HEK293 (cell line): ENCODE results near the gene UCK1.

Source experiments
- AEBP2 ChIP-seq: fragments of 450-650 bp; formaldehyde crosslinking; IDR thresholded peaks from 2 replicates; pipeline ENCODE4 v1.5.1; 2016; ENCODE audit warnings: missing biosample characterization, missing genetic modification characterization, borderline replicate concordance
- BCL11B ChIP-seq: fragments of 450-650 bp; formaldehyde crosslinking; IDR thresholded peaks from 2 replicates; pipeline ENCODE4 v1.5.1; 2016; ENCODE audit warnings: low read depth, missing biosample characterization, missing genetic modification characterization
- CTCF ChIP-seq: fragments of 450-650 bp; formaldehyde crosslinking; IDR thresholded peaks from 2 replicates; pipeline ENCODE4 v1.5.1; 2016; ENCODE audit warnings: missing biosample characterization, missing genetic modification characterization
- EGR2 ChIP-seq: fragments of 450-650 bp; formaldehyde crosslinking; IDR thresholded peaks from 2 replicates; pipeline ENCODE4 v1.5.1; 2016; ENCODE audit warnings: low read depth, missing biosample characterization, missing genetic modification characterization
- KLF16 ChIP-seq: fragments of 450-650 bp; formaldehyde crosslinking; IDR thresholded peaks from 2 replicates; pipeline ENCODE4 v1.5.1; 2017; ENCODE audit warnings: missing biosample characterization, missing genetic modification characterization
- MYNN ChIP-seq: fragments of 450-650 bp; formaldehyde crosslinking; IDR thresholded peaks from 2 replicates; pipeline ENCODE4 v1.5.1; 2016; ENCODE audit warnings: missing biosample characterization, missing genetic modification characterization, borderline replicate concordance
- PBX3 ChIP-seq: sonication (generic); formaldehyde crosslinking; IDR thresholded peaks from 2 replicates; pipeline ENCODE4 v1.8.1; 2022; ENCODE audit warnings: mild to moderate bottlenecking, moderate library complexity, missing genetic modification reagents
- REST ChIP-seq: fragments of 450-650 bp; formaldehyde crosslinking; IDR thresholded peaks from 2 replicates; pipeline ENCODE4 v1.5.1; 2016; ENCODE audit warnings: missing biosample characterization, missing genetic modification characterization
- ZBTB26 ChIP-seq: fragments of 450-650 bp; formaldehyde crosslinking; optimal IDR thresholded peaks from 2 replicates; pipeline ENCODE3; 2016; ENCODE audit warnings: missing biosample characterization, mild to moderate bottlenecking, missing genetic modification characterization
- ZBTB8A ChIP-seq: fragments of 450-650 bp; formaldehyde crosslinking; IDR thresholded peaks from 2 replicates; pipeline ENCODE4 v1.5.1; 2016; ENCODE audit warnings: missing biosample characterization, missing genetic modification characterization
- ZFP3 ChIP-seq: fragments of 450-650 bp; formaldehyde crosslinking; IDR thresholded peaks from 2 replicates; pipeline ENCODE4 v1.5.1; 2016; ENCODE audit warnings: low read depth, missing biosample characterization, missing genetic modification characterization
- ZNF112 ChIP-seq: fragments of 450-650 bp; formaldehyde crosslinking; IDR thresholded peaks from 2 replicates; pipeline ENCODE4 v1.5.0; 2017; ENCODE audit warnings: missing biosample characterization, missing genetic modification characterization
- ZNF114 ChIP-seq: fragments of 450-650 bp; formaldehyde crosslinking; IDR thresholded peaks from 2 replicates; pipeline ENCODE4 v1.5.0; 2017; ENCODE audit warnings: missing biosample characterization, missing genetic modification characterization
- ZNF138 ChIP-seq: fragments of 450-650 bp; formaldehyde crosslinking; IDR thresholded peaks from 2 replicates; pipeline ENCODE4 v1.5.1; 2016; ENCODE audit warnings: missing biosample characterization, missing genetic modification characterization, borderline replicate concordance
- ZNF155 ChIP-seq: fragments of 450-650 bp; formaldehyde crosslinking; IDR thresholded peaks from 2 replicates; pipeline ENCODE4 v1.5.1; 2016; ENCODE audit warnings: missing biosample characterization, missing genetic modification characterization
- ZNF214 ChIP-seq: fragments of 450-650 bp; formaldehyde crosslinking; IDR thresholded peaks from 2 replicates; pipeline ENCODE4 v1.5.1; 2017; ENCODE audit warnings: missing biosample characterization, mild to moderate bottlenecking, missing genetic modification characterization, borderline replicate concordance
- ZNF23 ChIP-seq: fragments of 450-650 bp; formaldehyde crosslinking; IDR thresholded peaks from 2 replicates; pipeline ENCODE4 v1.5.1; 2016; ENCODE audit warnings: missing biosample characterization, missing genetic modification characterization, borderline replicate concordance
- ZNF292 ChIP-seq: fragments of 450-650 bp; formaldehyde crosslinking; IDR thresholded peaks from 2 replicates; pipeline ENCODE4 v1.5.1; 2016; ENCODE audit warnings: low read depth, missing biosample characterization, missing genetic modification characterization, borderline replicate concordance
- ZNF404 ChIP-seq: fragments of 450-650 bp; formaldehyde crosslinking; IDR thresholded peaks from 2 replicates; pipeline ENCODE4 v1.5.1; 2017; ENCODE audit warnings: missing biosample characterization, missing genetic modification characterization
- ZNF530 ChIP-seq: fragments of 450-650 bp; formaldehyde crosslinking; IDR thresholded peaks from 2 replicates; pipeline ENCODE4 v1.5.1; 2016; ENCODE audit warnings: low read depth, missing biosample characterization, missing genetic modification characterization
- ZNF585B ChIP-seq: fragments of 450-650 bp; formaldehyde crosslinking; IDR thresholded peaks from 2 replicates; pipeline ENCODE4 v1.5.1; 2016; ENCODE audit warnings: missing biosample characterization, missing genetic modification characterization
- ZNF610 ChIP-seq: fragments of 450-650 bp; formaldehyde crosslinking; IDR thresholded peaks from 2 replicates; pipeline ENCODE4 v1.5.1; 2016; ENCODE audit warnings: missing biosample characterization, missing genetic modification characterization, borderline replicate concordance
- ZNF645 ChIP-seq: fragments of 450-650 bp; formaldehyde crosslinking; IDR thresholded peaks from 2 replicates; pipeline ENCODE4; 2016; ENCODE audit warnings: missing biosample characterization, missing genetic modification characterization
- ZNF701 ChIP-seq: fragments of 450-650 bp; formaldehyde crosslinking; IDR thresholded peaks from 2 replicates; pipeline ENCODE4 v1.5.1; 2016; ENCODE audit warnings: missing biosample characterization, missing genetic modification characterization
- ZNF768 ChIP-seq: fragments of 450-650 bp; formaldehyde crosslinking; IDR thresholded peaks from 2 replicates; pipeline ENCODE4 v1.5.1; 2018; ENCODE audit warnings: missing biosample characterization, mild to moderate bottlenecking, missing genetic modification characterization

Gene UCK1

GRCh38 chr9:131502781-131503625 lies 28.1 kb downstream of the UCK1 start, which contains the start of gene POMT1 (continued):
- TF ChIP-seq ZNF645 (tag by site-specific recombination) (no peak), ZNF292 (no peak), ZNF214 (tag by site-specific recombination) (no peak), ZNF610 (no peak), ZNF23 (tag by site-specific recombination) (no peak), ZNF585B (tag by site-specific recombination) (no peak), EGR2 (peak; percentile 91), AEBP2 (tag by site-specific recombination) (no peak), REST (tag by site-specific recombination) (no peak), ZBTB8A (tag by site-specific recombination) (peak; percentile 56), ZNF112 (tag by site-specific recombination) (no peak), ZNF138 (tag by site-specific recombination) (no peak), ZNF114 (tag by site-specific recombination) (no peak), ZNF768 (tag by site-specific recombination) (no peak), KLF16 (peak; percentile 99), CTCF (tag by site-specific recombination) (peak; percentile 26; the same call in 1 of the 2 replicates), MYNN (tag by site-specific recombination) (no peak), ZBTB26 (tag by site-specific recombination) (peak; percentile 96), ZNF155 (tag by site-specific recombination) (no peak), ZNF701 (no peak), BCL11B (tag by site-specific recombination) (no peak), PBX3 (CRISPR knock-in tag) (peak; percentile 94), ZFP3 (no peak), ZNF530 (tag by site-specific recombination) (no peak), ZNF404 (no peak)
